Panc1 (cell line): ENCODE measurements around the gene PCDHGB2. TPM values are rescaled to one million over a fixed set of nuclear protein-coding genes. Genes with fewer than 3 reads are reported as not detected.

Experiments
- ATAC-seq: fragments of 200-7000 bp; cut with Tn5 transposase; 2 replicates; pipeline ENCODE4 v1.9.1; 2020; ENCODE audit warnings: mild to moderate bottlenecking, moderate library complexity
- BruUV-seq: library from RNA; stranded (reverse); fragments of 400-500 nt; replicated peaks from 2 replicates; lab custom pipeline; 2021; lab: Mats Ljungman, UMichigan
- CTCF ChIA-PET: fragments of 300-600 bp; sonication (Branson Sonifier 250); formaldehyde crosslinking; loops from one replicate; lab custom pipeline; 2022; ENCODE audit warnings: antibody characterized with exemption; lab: Charles Lee
- POLR2A ChIA-PET: fragments of 300-600 bp; sonication (Branson Sonifier 250); formaldehyde crosslinking; loops from one replicate; lab custom pipeline; 2022; ENCODE audit warnings: antibody characterized with exemption; lab: Charles Lee
- DNase-seq: peaks from one replicate; pipeline ENCODE4 v3.0.0-alpha.2; 2010; ENCODE audit warnings: low read depth, low spot score
- H3K27ac ChIP-seq: 2 replicates; pipeline ENCODE4 v1.5.1; 2011; ENCODE audit warnings: mild to moderate bottlenecking, low read length, inconsistent platforms
- H3K27me3 ChIP-seq: fragments of 200-500 bp; sonication (Bioruptor generic); 2 replicates; pipeline ENCODE4 v1.6.0; 2014; ENCODE audit warnings: low read length, inconsistent platforms; ENCODE audit not compliant: control insufficient read depth, insufficient read depth
- H3K36me3 ChIP-seq: fragments of 200-500 bp; sonication (Bioruptor generic); 2 replicates; pipeline ENCODE4 v1.5.1; 2014; ENCODE audit warnings: inconsistent platforms, mild to moderate bottlenecking, low read length, moderate library complexity; ENCODE audit not compliant: control insufficient read depth, insufficient read depth
- H3K4me1 ChIP-seq: 2 replicates; pipeline ENCODE4 v1.5.1; 2011; ENCODE audit warnings: inconsistent platforms, mild to moderate bottlenecking, low read length, moderate library complexity; ENCODE audit not compliant: control insufficient read depth, insufficient read depth
- H3K4me3 ChIP-seq, 2 experiments: 2 replicates each; pipeline ENCODE4 v1.5.1; 2011 to 2012; ENCODE audit warnings: low read depth in 2 of 2, low read length in 2 of 2, mild to moderate bottlenecking in 2 of 2, inconsistent platforms in 1 of 2, moderate library complexity in 1 of 2
- H3K9me3 ChIP-seq: fragments of 200-500 bp; sonication (Bioruptor generic); 2 replicates; pipeline ENCODE4 v1.5.1; 2014; ENCODE audit warnings: low read depth, mild to moderate bottlenecking, inconsistent platforms, low read length, moderate library complexity; ENCODE audit not compliant: control insufficient read depth, insufficient read depth
- CTCF ChIP-seq: fragments of 450-650 bp; IDR thresholded peaks from 2 replicates; pipeline ENCODE4 v1.5.1; 2017; ENCODE audit warnings: mild to moderate bottlenecking
- POLR2AphosphoS5 ChIP-seq: IDR thresholded peaks from 2 replicates; pipeline ENCODE4 v1.6.1; 2012; ENCODE audit warnings: mild to moderate bottlenecking, low read depth, low read length, moderate library complexity
- REST ChIP-seq, 2 experiments: IDR thresholded peaks; 2 replicates each; pipeline ENCODE4 v1.6.1; 2011 to 2012; ENCODE audit warnings: low read depth in 2 of 2, control low read depth in 1 of 2, low read length in 1 of 2, mild to moderate bottlenecking in 1 of 2, moderate library complexity in 1 of 2; ENCODE audit not compliant: insufficient read depth in 1 of 2
- SIN3A ChIP-seq: IDR thresholded peaks from 2 replicates; pipeline ENCODE4 v1.6.1; 2012; ENCODE audit warnings: low read depth, mild to moderate bottlenecking, low read length, moderate library complexity, borderline replicate concordance; ENCODE audit not compliant: insufficient read depth
- TCF7L2 ChIP-seq: IDR thresholded peaks from 2 replicates; pipeline ENCODE4 v1.6.1; 2011; ENCODE audit warnings: mild to moderate bottlenecking, low read depth, low read length, inconsistent platforms
- in situ Hi-C: cut with HindIII; loops from 2 replicates; pipeline ENCODE4 v1.10.0; 2016; ENCODE audit warnings: low sequenced_read_pairs, low pct_unique_long_range_greater_than_20kb
- intact Hi-C: fragments of 100-400 bp; cut with micrococcal nuclease; formaldehyde crosslinking; loops from one replicate; pipeline ENCODE4 v1.10.0; 2022; ENCODE audit not compliant: unreplicated experiment
- total RNA-seq: library from RNA; stranded (reverse); gene quantifications from one replicate; pipeline ENCODE4 v1.2.1, GENCODE V29; 2021; ENCODE audit not compliant: unreplicated experiment

PCDHGB2 gene
- total RNA-seq, 1 experiment from 2014 or later, result 5.3 TPM

- Histone ChIP-seq H3K36me3 (no peaks in the 10 kb centered on the region), H3K9me3 (no peaks in the 10 kb centered on the region), H3K27ac (no peak overlapping the region), H3K4me1 (no peaks in the 10 kb centered on the region), H3K27me3 (no peaks in the 10 kb centered on the region; the same call in 1 of the 2 replicates), H3K4me3 (no peak overlapping the region)
- intact Hi-C loops, result no loop called here
- in situ Hi-C loops, result no loop called here
- POLR2A ChIA-PET, result no interaction called here
- DNase-seq (no peak), ATAC-seq (no peak)
- BruUV-seq, result no TSS peak
- TF ChIP-seq POLR2AphosphoS5 (no peak), CTCF (no peak), TCF7L2 (no peak), SIN3A (no peak), REST (IDR thresholded peaks at IDR 0.05; ENCODE audit: insufficient read depth in 1 of 2, low read depth in 2 of 2, low read length in 1 of 2) (no peak)
- CTCF ChIA-PET, result no interaction called here
Measured at GRCh38 chr5:141399555-141400258, 39.9 kb downstream of the PCDHGB2 start.

- ATAC-seq, result no peak
- DNase-seq, result no peak
- H3K27me3 ChIP-seq, result no peaks in the 10 kb centered on the region
- no peak within 1 kb of the TSS for H3K4me3 ChIP-seq
- no peaks in the 10 kb centered on the region for H3K9me3 ChIP-seq
- H3K27ac ChIP-seq, result no peak within 1 kb of the TSS
- CTCF ChIA-PET, result interaction anchor here (0.8 kb wide), 1 partner anchor 11 kb away, joined by 3 read pairs; no protein-coding TSS in a partner anchor
- POLR2A ChIA-PET, result no interaction called here
- no peaks in the 10 kb centered on the region for H3K36me3 ChIP-seq
- in situ Hi-C loops, result no loop called here
- no TSS peak for BruUV-seq
- TF ChIP-seq SIN3A, result no peak
- no peak for TF ChIP-seq POLR2AphosphoS5
- no peak for TF ChIP-seq REST (IDR thresholded peaks at IDR 0.05; ENCODE audit: insufficient read depth in 1 of 2, low read depth in 2 of 2, low read length in 1 of 2)
- TF ChIP-seq CTCF, result peak; percentile 20; the same call in 1 of the 2 replicates
- TF ChIP-seq TCF7L2, result no peak
- intact Hi-C loops, result no loop called here
- H3K4me1 ChIP-seq, result no peaks in the 10 kb centered on the region
Measured at GRCh38 chr5:141402553-141403243, 42.9 kb downstream of the PCDHGB2 start, which contains the start of gene PCDHGA9. Gene PCDHGA9, plus strand, starts transcription at chr5:141402778. Its CDS starts 175 bp downstream, at chr5:141402953.
